Neural cell (in vitro differentiated cells): ENCODE data around the gene WDR1. TPM values are rescaled to one million over a fixed set of nuclear protein-coding genes. Genes with fewer than 3 reads are reported as not detected.

Experiments
- H2AFZ ChIP-seq: fragments of 200-600, 300-800 bp; sonication (generic), shearing (Covaris generic); 2 replicates; pipeline ENCODE4 v1.6.0; 2014; ENCODE audit warnings: low read depth, mild to moderate bottlenecking, antibody characterized with exemption, low read length, moderate library complexity
- H3F3A ChIP-seq: fragments of 200-600 bp; shearing (Covaris generic); 2 replicates; pipeline ENCODE4 v1.6.1; 2016; ENCODE audit warnings: mild to moderate bottlenecking, moderate library complexity, mixed read lengths, antibody characterized with exemption, low read length; ENCODE audit not compliant: insufficient read depth, poor library complexity, severe bottlenecking
- H3K27ac ChIP-seq: fragments of 200-600, 300-800 bp; sonication (generic), shearing (Covaris generic); 2 replicates; pipeline ENCODE4 v1.5.1; 2014; ENCODE audit warnings: mild to moderate bottlenecking, low read length, moderate library complexity
- H3K27me3 ChIP-seq: fragments of 300-800, 200-600 bp; sonication (generic), shearing (Covaris generic); 2 replicates; pipeline ENCODE4 v1.6.0; 2014; ENCODE audit warnings: mild to moderate bottlenecking, low read depth, low read length, moderate library complexity; ENCODE audit not compliant: insufficient read depth
- H3K36me3 ChIP-seq: fragments of 300-800, 200-600 bp; sonication (generic), shearing (Covaris generic); 2 replicates; pipeline ENCODE4 v1.5.1; 2014; ENCODE audit warnings: mild to moderate bottlenecking, antibody characterized with exemption, low read length, moderate library complexity; ENCODE audit not compliant: insufficient read depth
- H3K4me2 ChIP-seq: fragments of 300-800, 200-600 bp; sonication (generic), shearing (Covaris generic); 2 replicates; pipeline ENCODE4 v1.6.0; 2014; ENCODE audit warnings: mild to moderate bottlenecking, low read length
- H3K4me3 ChIP-seq: fragments of 300-800, 200-600 bp; sonication (generic), shearing (Covaris generic); 2 replicates; pipeline ENCODE4 v1.5.1; 2014; ENCODE audit warnings: mild to moderate bottlenecking, low read length, moderate library complexity
- H3K79me2 ChIP-seq: fragments of 200-600 bp; shearing (Covaris generic); replicated peaks from 2 replicates; pipeline ENCODE4 v1.6.0; 2014; ENCODE audit warnings: mild to moderate bottlenecking, low read length, moderate library complexity; ENCODE audit not compliant: insufficient read depth
- H3K9ac ChIP-seq: fragments of 300-800, 200-600 bp; sonication (generic), shearing (Covaris generic); 2 replicates; pipeline ENCODE4 v1.6.1; 2016; ENCODE audit warnings: mild to moderate bottlenecking, low read length, mixed read lengths
- H3K9me2 ChIP-seq: fragments of 200-600 bp; shearing (Covaris generic); 2 replicates; pipeline ENCODE4 v1.6.1; 2016; ENCODE audit warnings: mild to moderate bottlenecking, low read length, mixed read lengths; ENCODE audit not compliant: insufficient read depth
- H3K9me3 ChIP-seq: fragments of 200-600, 300-800 bp; sonication (generic), shearing (Covaris generic); 2 replicates; pipeline ENCODE4 v1.6.1; 2016; ENCODE audit warnings: mild to moderate bottlenecking, mixed run types, low read length, moderate library complexity, mixed read lengths
- H4K20me1 ChIP-seq: fragments of 200-600 bp; shearing (Covaris generic); 2 replicates; pipeline ENCODE4 v1.6.1; 2016; ENCODE audit warnings: mild to moderate bottlenecking, mixed run types; ENCODE audit not compliant: insufficient read depth
- CTCF ChIP-seq: fragments of 450-650 bp; IDR thresholded peaks from 2 replicates; pipeline ENCODE4 v1.5.1; 2014; ENCODE audit warnings: antibody characterized with exemption, mild to moderate bottlenecking, moderate library complexity; ENCODE audit not compliant: poor library complexity, severe bottlenecking
- EP300 ChIP-seq: fragments of 450-650 bp; conservative IDR thresholded peaks from 2 replicates; pipeline ENCODE4 v1.6.1; 2014; ENCODE audit warnings: antibody characterized with exemption, mild to moderate bottlenecking, moderate library complexity; ENCODE audit not compliant: poor library complexity, severe bottlenecking
- EZH2 ChIP-seq: fragments of 200-600, 300-800 bp; shearing (Covaris generic), sonication (generic); IDR thresholded peaks from 2 replicates; pipeline ENCODE4 v1.6.1; 2014; ENCODE audit warnings: antibody characterized with exemption, low read length, borderline replicate concordance, mild to moderate bottlenecking; ENCODE audit not compliant: insufficient read depth, poor library complexity, severe bottlenecking
- MXI1 ChIP-seq: fragments of 450-650 bp; conservative IDR thresholded peaks from 2 replicates; pipeline ENCODE4 v1.6.1; 2014; ENCODE audit warnings: antibody characterized with exemption, mild to moderate bottlenecking; ENCODE audit not compliant: poor library complexity, severe bottlenecking
- POLR2AphosphoS5 ChIP-seq: IDR thresholded peaks from 2 replicates; pipeline ENCODE4 v1.6.1; 2012
- RAD21 ChIP-seq: fragments of 450-650 bp; conservative IDR thresholded peaks from 2 replicates; pipeline ENCODE4 v1.6.1; 2014; ENCODE audit warnings: antibody characterized with exemption, mild to moderate bottlenecking, moderate library complexity
- SMC3 ChIP-seq: fragments of 450-650 bp; conservative IDR thresholded peaks from 2 replicates; pipeline ENCODE4 v1.6.1; 2014; ENCODE audit warnings: antibody characterized with exemption, mild to moderate bottlenecking, moderate library complexity; ENCODE audit not compliant: poor library complexity
- TAF1 ChIP-seq: IDR thresholded peaks from 2 replicates; pipeline ENCODE4 v1.6.1; 2012; ENCODE audit warnings: low read depth
- polyA plus RNA-seq: library from polyadenylated mRNA; depleted of rRNA; stranded (reverse); fragments of >200 nt; gene quantifications from 2 replicates; pipeline ENCODE4 v1.2.3, GENCODE V29; 2014
- TF ChIP-seq, protein P1 (sequence below): IDR thresholded peaks from 2 replicates; pipeline ENCODE4 v1.6.1; 2012; ENCODE audit warnings: borderline replicate concordance

Gene WDR1
- polyA plus RNA-seq, 1 donor from 2014 or later, result 106 TPM

GRCh38 chr4:10124167-10124930, 7.8 kb upstream of the WDR1 start:
- Histone ChIP-seq H3K79me2 (no peaks in the 10 kb centered on the region), H3F3A (no peaks in the 10 kb centered on the region), H3K9ac (no peak overlapping the region), H3K36me3 (no peaks in the 10 kb centered on the region), H2AFZ (no peak overlapping the region), H3K9me2 (no peaks in the 10 kb centered on the region), H4K20me1 (no peaks in the 10 kb centered on the region), H3K4me2 (no peak overlapping the region), H3K9me3 (no peaks in the 10 kb centered on the region), H3K27ac (no peak overlapping the region), H3K4me3 (no peak overlapping the region), H3K27me3 (no peaks in the 10 kb centered on the region)
- TF ChIP-seq SMC3 (no peak), TAF1 (no peak), RAD21 (no peak), EZH2 (no peak)

- Histone ChIP-seq H3K9me2 (no peaks in the 10 kb centered on the region), H2AFZ (no peak overlapping the region), H3K4me2 (no peak overlapping the region), H3F3A (no peaks in the 10 kb centered on the region), H3K27me3 (no peaks in the 10 kb centered on the region), H3K9me3 (no peaks in the 10 kb centered on the region), H3K4me3 (no peak overlapping the region), H3K79me2 (no peaks in the 10 kb centered on the region), H3K9ac (no peak overlapping the region), H4K20me1 (no peaks in the 10 kb centered on the region), H3K36me3 (no peaks in the 10 kb centered on the region), H3K27ac (peak overlapping the region; percentile 28)
- peak; percentile 24 for TF ChIP-seq EP300
- no peak for TF ChIP-seq POLR2AphosphoS5
- TF ChIP-seq, protein P1, sequence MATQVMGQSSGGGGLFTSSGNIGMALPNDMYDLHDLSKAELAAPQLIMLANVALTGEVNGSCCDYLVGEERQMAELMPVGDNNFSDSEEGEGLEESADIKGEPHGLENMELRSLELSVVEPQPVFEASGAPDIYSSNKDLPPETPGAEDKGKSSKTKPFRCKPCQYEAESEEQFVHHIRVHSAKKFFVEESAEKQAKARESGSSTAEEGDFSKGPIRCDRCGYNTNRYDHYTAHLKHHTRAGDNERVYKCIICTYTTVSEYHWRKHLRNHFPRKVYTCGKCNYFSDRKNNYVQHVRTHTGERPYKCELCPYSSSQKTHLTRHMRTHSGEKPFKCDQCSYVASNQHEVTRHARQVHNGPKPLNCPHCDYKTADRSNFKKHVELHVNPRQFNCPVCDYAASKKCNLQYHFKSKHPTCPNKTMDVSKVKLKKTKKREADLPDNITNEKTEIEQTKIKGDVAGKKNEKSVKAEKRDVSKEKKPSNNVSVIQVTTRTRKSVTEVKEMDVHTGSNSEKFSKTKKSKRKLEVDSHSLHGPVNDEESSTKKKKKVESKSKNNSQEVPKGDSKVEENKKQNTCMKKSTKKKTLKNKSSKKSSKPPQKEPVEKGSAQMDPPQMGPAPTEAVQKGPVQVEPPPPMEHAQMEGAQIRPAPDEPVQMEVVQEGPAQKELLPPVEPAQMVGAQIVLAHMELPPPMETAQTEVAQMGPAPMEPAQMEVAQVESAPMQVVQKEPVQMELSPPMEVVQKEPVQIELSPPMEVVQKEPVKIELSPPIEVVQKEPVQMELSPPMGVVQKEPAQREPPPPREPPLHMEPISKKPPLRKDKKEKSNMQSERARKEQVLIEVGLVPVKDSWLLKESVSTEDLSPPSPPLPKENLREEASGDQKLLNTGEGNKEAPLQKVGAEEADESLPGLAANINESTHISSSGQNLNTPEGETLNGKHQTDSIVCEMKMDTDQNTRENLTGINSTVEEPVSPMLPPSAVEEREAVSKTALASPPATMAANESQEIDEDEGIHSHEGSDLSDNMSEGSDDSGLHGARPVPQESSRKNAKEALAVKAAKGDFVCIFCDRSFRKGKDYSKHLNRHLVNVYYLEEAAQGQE, result no peak
- TF ChIP-seq SMC3, result no peak
These were observed 6.9 kb upstream of the WDR1 start for GRCh38 chr4:10123227-10124101.

DNA sequence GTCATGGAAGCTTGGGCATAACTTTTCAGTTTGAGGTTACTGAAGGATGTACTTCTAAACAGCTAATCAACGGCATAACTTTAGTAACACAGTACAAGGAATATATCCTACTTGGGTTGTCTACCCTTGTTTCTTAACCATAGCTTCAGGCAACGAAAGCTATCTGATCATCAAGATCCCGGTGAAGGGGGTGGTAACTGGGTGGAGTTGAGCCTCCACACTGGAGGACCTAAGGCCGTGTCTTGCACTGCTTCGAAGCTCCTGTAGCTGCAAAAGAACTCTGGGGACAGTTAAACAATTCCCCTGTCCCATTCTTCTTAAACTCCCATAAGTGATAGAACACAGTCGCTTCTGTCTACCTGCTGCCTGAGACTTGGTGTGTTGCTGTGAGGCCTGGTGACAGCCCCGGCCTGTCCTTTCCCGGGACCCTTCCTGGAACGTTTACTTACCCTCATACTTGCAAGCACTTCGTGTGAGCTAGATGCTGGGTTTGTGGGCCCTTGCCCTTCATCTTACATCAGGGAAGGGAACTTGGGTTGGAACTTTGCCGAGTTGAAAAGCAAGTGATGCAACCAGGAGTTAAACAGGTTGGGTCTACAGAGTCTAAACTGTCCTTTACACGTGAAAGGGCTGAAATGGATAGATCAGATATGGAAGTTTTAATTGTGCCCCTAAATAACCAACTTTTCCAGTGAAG, 5.8 kb upstream of the WDR1 start:
- Histone ChIP-seq H3K4me2 (no peak overlapping the region), H3K4me3 (no peak overlapping the region), H4K20me1 (no peaks in the 10 kb centered on the region), H2AFZ (no peak overlapping the region), H3F3A (no peaks in the 10 kb centered on the region), H3K36me3 (no peaks in the 10 kb centered on the region), H3K79me2 (no peaks in the 10 kb centered on the region), H3K9me3 (no peaks in the 10 kb centered on the region), H3K27me3 (no peaks in the 10 kb centered on the region), H3K9ac (no peak overlapping the region), H3K9me2 (no peaks in the 10 kb centered on the region), H3K27ac (no peak overlapping the region)
- TF ChIP-seq TAF1, result no peak
- no peak for TF ChIP-seq CTCF
- no peak for TF ChIP-seq EP300
- no peak for TF ChIP-seq RAD21
- no peak for TF ChIP-seq SMC3
- TF ChIP-seq, protein P1, result no peak
- TF ChIP-seq EZH2, result no peak
- TF ChIP-seq MXI1, result no peak
- no peak for TF ChIP-seq POLR2AphosphoS5
